Measurements from ENCODE around the gene NEGR1.

NEGR1 gene

DNA sequence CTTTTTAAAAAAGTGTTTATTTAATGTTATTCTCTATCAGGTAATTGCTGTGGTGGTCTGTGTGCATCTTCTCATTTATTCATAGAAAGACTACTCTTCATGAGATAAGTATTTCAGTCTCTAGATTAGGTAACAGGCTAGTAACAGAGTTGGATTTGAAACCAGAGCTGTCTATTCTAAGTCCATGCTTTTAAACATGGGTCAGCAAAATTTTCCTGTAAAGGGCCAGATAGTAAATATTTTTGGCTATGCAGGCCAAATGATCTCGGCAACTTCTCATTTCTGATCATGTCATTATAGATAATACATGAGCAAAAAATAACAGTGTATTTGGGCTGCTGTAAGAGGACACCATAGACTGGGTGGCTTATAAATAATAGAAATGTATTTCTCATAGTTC, 715.9 kb downstream of the NEGR1 start:
- Histone ChIP-seq H4K20me1 (ENCODE audit: insufficient read depth, low read length, poor library complexity, severe bottlenecking) (no peaks in the 10 kb centered on the region), H3K9ac (ENCODE audit: low read depth, low read length, poor library complexity, severe bottlenecking) (no peak overlapping the region), H3K4me2 (ENCODE audit: low read depth, low read length, poor library complexity, severe bottlenecking) (no peak overlapping the region), H3K9me3 (ENCODE audit: insufficient read depth, low read depth, low read length) (no peaks in the 10 kb centered on the region), H3K36me3 (ENCODE audit: insufficient read depth, low read length) (no peaks in the 10 kb centered on the region), H3K79me2 (ENCODE audit: insufficient read depth, low read length) (no peaks in the 10 kb centered on the region), H3K27me3 (ENCODE audit: insufficient read depth, low read length, poor library complexity, severe bottlenecking) (no peaks in the 10 kb centered on the region), H3K4me3 (ENCODE audit: low read length, poor library complexity, severe bottlenecking) (no peak overlapping the region), H3K9me2 (replicated peaks; ENCODE audit: low read depth, low read length) (no peaks in the 10 kb centered on the region), H3K4me1 (ENCODE audit: insufficient read depth, low read length, poor library complexity, severe bottlenecking) (no peaks in the 10 kb centered on the region), H2AFZ (ENCODE audit: low read length) (no peak overlapping the region), H3F3A (ENCODE audit: low read depth) (no peaks in the 10 kb centered on the region)
- TF ChIP-seq, protein P1, sequence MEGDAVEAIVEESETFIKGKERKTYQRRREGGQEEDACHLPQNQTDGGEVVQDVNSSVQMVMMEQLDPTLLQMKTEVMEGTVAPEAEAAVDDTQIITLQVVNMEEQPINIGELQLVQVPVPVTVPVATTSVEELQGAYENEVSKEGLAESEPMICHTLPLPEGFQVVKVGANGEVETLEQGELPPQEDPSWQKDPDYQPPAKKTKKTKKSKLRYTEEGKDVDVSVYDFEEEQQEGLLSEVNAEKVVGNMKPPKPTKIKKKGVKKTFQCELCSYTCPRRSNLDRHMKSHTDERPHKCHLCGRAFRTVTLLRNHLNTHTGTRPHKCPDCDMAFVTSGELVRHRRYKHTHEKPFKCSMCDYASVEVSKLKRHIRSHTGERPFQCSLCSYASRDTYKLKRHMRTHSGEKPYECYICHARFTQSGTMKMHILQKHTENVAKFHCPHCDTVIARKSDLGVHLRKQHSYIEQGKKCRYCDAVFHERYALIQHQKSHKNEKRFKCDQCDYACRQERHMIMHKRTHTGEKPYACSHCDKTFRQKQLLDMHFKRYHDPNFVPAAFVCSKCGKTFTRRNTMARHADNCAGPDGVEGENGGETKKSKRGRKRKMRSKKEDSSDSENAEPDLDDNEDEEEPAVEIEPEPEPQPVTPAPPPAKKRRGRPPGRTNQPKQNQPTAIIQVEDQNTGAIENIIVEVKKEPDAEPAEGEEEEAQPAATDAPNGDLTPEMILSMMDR (conservative IDR thresholded peaks at IDR 0.05; ENCODE audit: low read length) = no peak

DNA sequence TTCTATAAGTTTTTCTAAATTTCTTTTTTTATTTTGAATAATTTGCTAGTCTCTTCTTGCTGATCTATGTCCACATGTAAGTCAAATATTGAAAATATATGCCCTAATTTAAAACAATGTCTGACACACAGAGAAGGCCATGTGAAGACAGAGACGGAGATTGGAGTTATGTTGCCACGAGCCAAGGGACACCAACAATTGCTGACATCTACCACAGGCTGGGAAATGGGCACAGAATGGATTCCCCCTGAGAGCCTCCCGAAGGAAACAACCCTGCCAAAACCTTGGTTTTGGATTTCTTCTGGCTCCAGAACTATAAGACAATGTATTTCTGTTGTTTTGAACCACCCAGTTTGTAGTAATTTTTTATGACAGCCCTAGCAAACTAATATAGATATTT, 716.5 kb downstream of the NEGR1 start:
- TF ChIP-seq EZH2phosphoT487 (IDR thresholded peaks at IDR 0.05; ENCODE audit: borderline replicate concordance) = no peak
- TF ChIP-seq, protein P1 (conservative IDR thresholded peaks at IDR 0.05; ENCODE audit: low read length) = no peak
- Histone ChIP-seq H3K4me3 (ENCODE audit: low read length, poor library complexity, severe bottlenecking) (no peak overlapping the region), H3K4me2 (ENCODE audit: low read depth, low read length, poor library complexity, severe bottlenecking) (no peak overlapping the region), H3K27me3 (ENCODE audit: insufficient read depth, low read length, poor library complexity, severe bottlenecking) (no peaks in the 10 kb centered on the region), H3F3A (ENCODE audit: low read depth) (no peaks in the 10 kb centered on the region), H3K36me3 (ENCODE audit: insufficient read depth, low read length) (no peaks in the 10 kb centered on the region), H2AFZ (ENCODE audit: low read length) (no peak overlapping the region), H3K4me1 (ENCODE audit: insufficient read depth, low read length, poor library complexity, severe bottlenecking) (no peaks in the 10 kb centered on the region), H3K9me3 (ENCODE audit: insufficient read depth, low read depth, low read length) (no peaks in the 10 kb centered on the region), H4K20me1 (ENCODE audit: insufficient read depth, low read length, poor library complexity, severe bottlenecking) (no peaks in the 10 kb centered on the region), H3K79me2 (ENCODE audit: insufficient read depth, low read length) (no peaks in the 10 kb centered on the region), H3K9ac (ENCODE audit: low read depth, low read length, poor library complexity, severe bottlenecking) (no peak overlapping the region), H3K9me2 (replicated peaks; ENCODE audit: low read depth, low read length) (no peaks in the 10 kb centered on the region)

DNA sequence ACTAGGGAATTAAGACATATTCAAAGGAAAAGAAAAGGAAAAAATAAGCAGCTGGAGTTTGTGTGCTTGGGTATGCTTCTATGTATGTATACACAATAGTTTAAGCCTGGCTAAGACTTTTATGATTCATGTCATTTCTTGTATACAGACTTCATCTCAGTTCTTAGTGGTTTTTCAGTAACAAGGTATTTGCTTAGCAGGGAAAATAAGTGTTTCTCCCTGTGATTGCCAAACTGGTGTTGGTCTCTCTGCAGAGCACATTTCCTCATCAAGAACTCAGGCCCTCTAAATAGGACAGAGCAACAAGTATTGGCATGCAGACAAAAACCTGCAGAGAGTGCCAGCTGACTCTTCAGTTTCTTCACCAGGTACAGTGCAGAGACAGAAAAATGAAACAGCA, 717.1 kb downstream of the NEGR1 start:
- Histone ChIP-seq H4K20me1 (ENCODE audit: insufficient read depth, low read length, poor library complexity, severe bottlenecking) (no peaks in the 10 kb centered on the region), H2AFZ (ENCODE audit: low read length) (0 out of 2 replicates have a peak overlapping the region, but pooled peaks have one; percentile 26), H3K9me3 (ENCODE audit: insufficient read depth, low read depth, low read length) (no peaks in the 10 kb centered on the region), H3K4me3 (ENCODE audit: low read length, poor library complexity, severe bottlenecking) (no peak overlapping the region), H3K36me3 (ENCODE audit: insufficient read depth, low read length) (no peaks in the 10 kb centered on the region), H3K9me2 (replicated peaks; ENCODE audit: low read depth, low read length) (no peaks in the 10 kb centered on the region), H3F3A (ENCODE audit: low read depth) (no peaks in the 10 kb centered on the region), H3K9ac (ENCODE audit: low read depth, low read length, poor library complexity, severe bottlenecking) (no peak overlapping the region), H3K4me2 (ENCODE audit: low read depth, low read length, poor library complexity, severe bottlenecking) (no peak overlapping the region), H3K27me3 (ENCODE audit: insufficient read depth, low read length, poor library complexity, severe bottlenecking) (no peaks in the 10 kb centered on the region), H3K4me1 (ENCODE audit: insufficient read depth, low read length, poor library complexity, severe bottlenecking) (no peaks in the 10 kb centered on the region), H3K79me2 (ENCODE audit: insufficient read depth, low read length) (no peaks in the 10 kb centered on the region)
- TF ChIP-seq, protein P1 (conservative IDR thresholded peaks at IDR 0.05; ENCODE audit: low read length) = no peak
- TF ChIP-seq EZH2phosphoT487 (IDR thresholded peaks at IDR 0.05; ENCODE audit: borderline replicate concordance) = no peak

Measured in Loucy (cell line).